GM21367 (cell line): Measurements from ENCODE around the gene RAB11FIP5.
"Not testable (repeated sequence)": the region's sequence is repeated elsewhere in the genome, so short reads cannot be mapped to it uniquely, and the experiment has no call there.

Source experiments
- ATAC-seq: cut with Tn5 transposase; IDR thresholded peaks from one replicate; pipeline ENCODE4 v1.9.1; 2021; ENCODE audit not compliant: unreplicated experiment

The RAB11FIP5 gene

DNA sequence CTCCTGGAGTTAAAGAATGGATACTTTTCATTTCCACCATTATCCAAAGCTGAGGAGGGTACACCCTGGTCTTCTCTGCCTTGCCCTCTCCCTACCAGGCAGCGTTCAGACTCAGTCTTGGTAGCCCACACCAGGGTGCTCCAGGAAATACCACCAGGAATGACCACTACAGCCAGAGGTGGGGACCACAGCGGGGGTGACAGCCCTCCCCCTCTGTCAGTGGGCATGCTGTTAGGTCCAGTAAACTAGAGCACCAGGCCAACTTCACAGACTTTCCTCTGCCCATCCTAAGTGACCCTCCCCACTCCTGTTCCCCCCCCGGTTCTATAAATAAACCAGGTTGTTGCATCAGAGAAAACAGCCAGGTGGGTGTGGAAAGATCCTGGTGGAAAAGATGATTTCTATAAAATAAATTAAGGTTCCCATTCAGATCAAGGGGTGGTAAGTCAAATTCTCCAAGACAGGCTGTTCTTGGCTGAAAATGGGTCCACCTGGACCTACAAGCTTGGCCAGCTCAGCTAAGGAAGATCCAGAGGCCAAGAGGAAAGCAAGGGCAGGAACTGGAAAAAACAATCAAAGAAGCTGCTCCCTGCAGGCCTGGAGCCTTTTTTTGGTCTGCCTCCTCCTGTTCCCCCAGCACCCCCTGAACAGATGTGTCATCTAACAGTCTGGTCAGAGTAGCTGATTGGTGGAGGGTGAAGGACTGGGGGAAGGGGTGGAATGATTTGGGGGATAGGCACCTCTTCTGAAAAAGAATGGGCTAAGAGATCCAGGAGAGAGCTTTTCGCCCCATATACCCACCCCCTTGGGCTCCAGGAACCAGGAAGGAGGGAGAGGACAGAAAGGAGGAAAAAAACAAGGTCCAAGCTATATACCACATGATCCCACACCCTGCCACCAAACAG, 2.3 kb downstream of the RAB11FIP5 start:
- no peak for ATAC-seq

DNA sequence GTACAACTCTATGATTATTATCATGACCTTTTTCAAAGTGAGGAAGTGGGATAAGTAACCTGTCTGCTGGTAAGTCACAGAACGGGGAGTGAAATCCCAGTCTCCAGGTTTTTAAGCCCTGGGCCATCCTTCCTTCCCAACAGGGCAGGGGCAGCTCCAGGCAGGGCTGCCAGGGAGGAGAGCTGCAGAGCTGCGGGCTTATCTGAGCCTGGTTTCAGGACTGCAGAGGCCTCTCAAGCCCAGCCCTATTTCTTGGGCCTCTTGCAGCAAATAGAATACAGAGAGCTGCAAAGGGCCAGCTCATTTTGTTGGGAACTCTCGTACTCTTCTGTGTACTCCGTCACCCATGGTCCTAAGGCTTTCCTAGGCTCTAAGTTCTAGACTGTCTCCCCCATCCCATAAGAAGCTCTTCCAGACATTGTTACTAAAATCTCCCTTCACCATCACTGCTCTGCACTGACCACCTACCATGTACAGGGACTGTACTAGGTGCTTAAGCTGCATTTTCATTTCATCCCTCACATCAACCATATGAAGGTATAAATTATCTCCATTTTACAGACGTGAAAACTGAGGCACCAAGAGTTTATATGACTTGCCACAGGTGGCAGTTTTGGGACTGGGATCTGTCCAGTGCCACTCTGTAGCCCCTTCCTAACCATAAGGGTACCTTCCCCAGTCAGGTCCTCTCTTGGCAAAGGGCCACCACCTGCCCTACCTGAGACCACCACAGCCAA, 3.1 kb downstream of the RAB11FIP5 start:
- ATAC-seq = no peak

- no peak for ATAC-seq
Measured at GRCh38 chr2:73107211-73107926, 5.4 kb downstream of the RAB11FIP5 start.

DNA sequence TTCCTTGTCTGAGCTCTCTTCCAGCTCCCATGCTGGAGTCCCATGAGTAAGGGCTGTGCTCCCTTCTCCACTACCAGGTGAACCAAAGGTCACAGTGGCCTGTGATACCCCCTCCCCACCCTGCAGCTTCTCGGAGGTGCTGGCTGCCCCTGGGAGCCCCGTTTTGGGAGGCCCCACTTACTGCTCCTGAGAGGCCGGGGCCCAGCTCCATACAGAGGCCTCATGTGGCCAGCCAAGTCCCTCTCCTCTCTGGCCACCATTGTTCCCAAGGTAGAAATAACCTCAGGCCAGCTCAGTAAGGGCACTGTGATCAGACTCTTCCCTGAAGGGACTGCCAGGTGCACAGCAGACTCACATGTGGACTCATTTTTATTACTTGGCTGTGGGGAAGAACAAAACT, 6.0 kb downstream of the RAB11FIP5 start:
- ATAC-seq = no peak

- ATAC-seq = no peak
Measured at GRCh38 chr2:73105511-73105971, 7.2 kb downstream of the RAB11FIP5 start.

DNA sequence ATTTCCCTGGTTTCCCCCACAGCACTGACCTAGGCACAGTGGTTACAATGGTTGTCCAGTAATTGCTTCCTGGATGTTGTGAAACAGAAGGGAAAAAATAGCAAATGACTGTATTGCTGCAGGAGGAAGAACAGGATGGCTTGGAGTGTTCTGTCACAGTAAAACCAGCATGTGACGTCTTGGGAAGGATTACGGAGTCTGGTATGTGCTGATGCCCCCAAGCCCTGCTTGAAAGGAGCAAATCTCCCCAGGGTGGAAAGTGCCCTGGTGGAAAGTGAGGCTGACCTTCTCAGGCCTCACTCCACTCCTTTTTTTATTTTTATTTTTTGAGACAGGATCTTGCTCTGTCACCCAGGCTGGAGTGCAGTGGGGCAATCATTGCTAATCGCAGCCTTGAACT, 7.8 kb downstream of the RAB11FIP5 start:
- ATAC-seq = no peak

DNA sequence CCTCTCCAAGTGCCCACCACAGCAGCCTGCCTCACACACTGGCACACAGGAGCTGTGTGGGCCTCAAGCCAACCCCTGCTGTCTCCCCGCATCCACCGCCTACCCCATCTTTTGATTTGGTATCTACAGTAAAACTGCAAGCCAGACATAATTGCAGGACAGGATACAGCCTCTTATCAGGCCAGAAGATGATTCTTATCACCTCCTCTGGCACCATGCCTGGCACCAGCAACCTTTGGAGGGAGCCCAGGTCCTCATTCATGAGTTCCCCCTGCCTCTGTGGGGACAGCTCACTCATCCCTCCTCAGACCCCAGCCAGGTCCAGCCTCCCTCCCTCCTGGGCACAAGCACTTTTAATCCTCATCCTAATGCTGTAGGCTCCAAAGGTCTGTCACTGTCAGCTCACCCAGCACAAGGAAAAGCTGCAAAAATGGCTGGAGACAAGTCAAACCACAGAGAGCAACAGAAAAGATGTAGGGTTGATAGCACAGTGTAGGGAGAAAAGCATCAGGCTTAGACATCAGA, 9.7 kb downstream of the RAB11FIP5 start:
- no peak for ATAC-seq

- no peak for ATAC-seq
Measured at GRCh38 chr2:73101626-73102256, 11.0 kb downstream of the RAB11FIP5 start.

DNA sequence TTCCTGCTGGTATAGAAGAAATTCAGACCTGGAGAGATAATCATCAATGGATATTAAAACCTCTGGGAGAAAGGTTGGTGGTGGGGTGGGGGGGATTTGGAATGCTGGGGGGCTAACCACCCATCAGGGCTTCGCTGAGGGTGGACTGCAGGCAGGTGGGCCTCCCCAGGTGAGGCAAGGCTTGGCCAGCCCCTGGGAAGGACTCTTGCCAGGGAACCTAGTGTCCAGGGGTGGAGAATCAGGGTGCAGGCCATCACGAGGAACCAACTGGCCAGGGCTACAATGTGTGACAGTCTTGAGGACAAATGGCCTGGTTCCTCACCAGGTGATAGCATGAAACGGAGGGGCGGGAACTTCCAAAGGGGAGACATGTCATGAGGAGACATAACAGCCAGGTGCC, 11.8 kb downstream of the RAB11FIP5 start:
- ATAC-seq = no peak

DNA sequence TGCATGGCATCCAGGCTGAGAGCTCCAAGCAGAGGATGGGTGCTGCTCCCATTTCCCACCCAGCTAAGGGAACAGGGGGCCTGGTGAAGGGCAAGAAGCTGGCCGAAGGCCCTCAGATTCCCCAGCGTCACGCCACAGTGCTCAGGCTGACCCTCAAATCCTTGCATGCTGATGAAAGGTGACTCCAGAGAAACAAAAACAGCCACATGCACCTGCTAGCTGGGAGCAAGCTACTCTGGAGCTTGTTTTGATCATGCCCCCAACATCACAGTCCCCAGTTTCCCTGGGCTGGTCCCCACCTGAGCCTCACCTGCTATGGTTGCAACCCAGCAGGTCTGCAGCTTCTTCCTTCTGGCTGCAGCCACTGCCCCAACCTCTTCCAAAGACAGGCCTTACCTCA, 13.3 kb downstream of the RAB11FIP5 start:
- no peak for ATAC-seq

DNA sequence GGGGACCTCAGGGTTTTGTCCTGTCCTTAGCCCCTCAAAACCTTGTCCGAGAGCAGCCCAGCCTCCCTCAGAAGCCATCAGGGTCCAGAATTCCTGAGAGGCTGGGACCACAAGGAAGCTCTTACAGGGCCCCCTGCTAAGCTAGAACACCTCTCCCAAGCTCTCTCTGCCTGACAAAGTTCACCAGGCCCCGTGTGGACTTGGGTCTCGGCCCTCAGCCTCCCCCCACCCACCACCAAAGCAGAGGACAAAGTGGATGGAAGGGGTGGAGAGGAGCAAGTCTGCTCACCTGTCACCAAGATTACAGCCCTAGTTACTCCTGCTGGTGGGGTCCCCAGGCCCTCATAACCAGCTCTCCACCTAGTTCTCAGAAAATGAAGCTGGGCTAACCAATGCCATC, 16.8 kb downstream of the RAB11FIP5 start:
- ATAC-seq = no peak

DNA sequence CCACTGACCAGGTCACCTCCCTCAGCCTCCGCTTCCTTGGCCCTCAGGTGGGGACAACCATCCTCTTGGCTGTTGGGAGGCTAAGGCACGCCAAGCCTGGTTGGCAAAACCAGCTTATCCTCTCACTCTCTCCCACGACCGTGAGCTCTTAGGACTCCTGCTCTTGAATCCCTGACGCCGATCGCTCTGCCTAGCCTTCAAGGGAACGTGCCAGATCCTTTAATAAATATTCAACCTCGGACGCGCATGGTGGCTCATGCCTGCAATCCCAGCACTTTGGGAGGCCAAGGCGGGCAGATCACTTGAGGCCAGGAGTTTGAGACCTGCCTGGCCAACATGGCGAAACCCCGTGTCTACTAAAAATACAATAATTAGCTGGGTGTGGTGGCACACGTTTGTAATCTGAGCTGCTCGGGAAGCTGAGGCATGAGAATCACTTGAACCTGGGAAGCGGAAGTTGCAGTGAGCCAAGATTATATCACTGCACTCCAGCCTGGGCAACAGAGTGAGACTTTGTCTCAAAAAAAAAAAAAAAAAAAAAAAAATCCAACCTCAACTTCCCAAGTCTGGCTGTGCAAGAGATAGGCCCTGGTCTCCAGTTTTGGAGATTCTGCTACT, 19.0 kb downstream of the RAB11FIP5 start:
- ATAC-seq = not testable (repeated sequence)

DNA sequence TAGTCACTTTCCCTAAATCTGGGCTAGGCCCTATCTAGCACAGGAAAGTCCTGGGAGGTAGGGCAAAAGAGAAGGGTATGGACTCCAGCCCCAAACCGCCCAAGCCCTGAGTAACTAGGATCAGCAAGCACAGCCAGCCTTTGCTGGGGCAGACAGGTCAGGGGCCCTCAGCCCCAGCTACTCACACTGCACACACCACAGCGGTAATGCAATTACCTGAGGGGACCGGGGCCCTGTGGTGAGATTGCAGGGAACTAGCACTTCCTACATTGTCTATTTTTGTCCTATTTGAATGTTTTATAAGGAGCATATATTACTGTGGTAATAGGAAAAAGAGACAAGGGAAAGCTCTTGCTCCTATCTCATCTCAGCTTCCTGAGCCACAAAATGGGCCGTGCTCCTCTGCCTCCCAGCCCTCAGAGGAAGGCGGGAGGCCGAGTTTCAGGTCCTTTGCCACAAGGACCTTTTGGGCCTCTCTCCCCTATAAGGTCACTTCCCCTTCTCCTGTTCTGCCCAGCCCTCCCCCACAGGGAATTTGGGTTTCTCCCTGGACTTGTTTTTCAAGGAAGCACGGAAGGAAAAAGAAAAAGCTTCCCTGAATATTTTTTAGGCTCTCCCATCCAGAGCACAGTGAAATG, 20.5 kb downstream of the RAB11FIP5 start:
- ATAC-seq = no peak

DNA sequence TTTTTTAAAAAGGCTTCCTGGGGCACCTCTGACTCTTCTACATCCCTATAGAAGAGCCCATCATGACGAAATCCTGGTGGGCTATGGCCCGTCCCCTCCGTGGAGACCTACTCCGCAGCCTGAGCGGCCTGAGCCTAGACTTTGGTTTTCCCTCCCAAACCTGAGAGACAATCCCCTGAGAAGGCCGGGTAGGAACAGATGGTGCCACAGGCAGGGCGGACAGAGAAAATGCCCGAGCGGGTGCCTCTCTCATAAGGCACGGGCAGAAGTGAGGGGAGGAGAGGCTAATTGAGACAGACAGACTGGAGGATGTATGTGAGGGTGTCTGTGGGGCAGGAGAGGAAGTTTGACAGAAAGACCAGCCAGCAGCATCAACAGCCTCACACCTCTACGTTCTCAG, 21.1 kb downstream of the RAB11FIP5 start:
- no peak for ATAC-seq

DNA sequence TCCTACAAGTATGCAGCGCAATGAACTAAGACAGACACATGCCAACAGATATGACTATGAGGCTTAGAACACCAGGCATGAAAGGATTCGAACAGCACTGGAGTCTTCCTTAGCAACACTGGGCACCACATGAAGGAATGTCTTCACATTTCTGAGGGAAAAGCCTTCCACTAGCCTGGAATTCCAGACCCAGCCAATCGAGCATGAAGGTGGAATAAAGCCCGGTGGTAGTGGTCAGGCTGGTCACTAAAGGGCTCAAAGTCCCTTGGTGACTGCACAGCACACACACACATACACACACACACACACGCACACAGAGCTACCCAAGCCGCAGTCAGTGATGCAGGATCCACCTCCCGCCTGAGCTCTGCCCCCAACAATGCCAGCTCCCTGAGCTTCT, 21.6 kb downstream of the RAB11FIP5 start:
- ATAC-seq = no peak

GRCh38 chr2:73089270-73090030, 23.3 kb downstream of the RAB11FIP5 start:
- ATAC-seq = no peak

GRCh38 chr2:73088703-73089102, 24.0 kb downstream of the RAB11FIP5 start:
- no peak for ATAC-seq

GRCh38 chr2:73088211-73088610, 24.5 kb downstream of the RAB11FIP5 start:
- no peak for ATAC-seq

DNA sequence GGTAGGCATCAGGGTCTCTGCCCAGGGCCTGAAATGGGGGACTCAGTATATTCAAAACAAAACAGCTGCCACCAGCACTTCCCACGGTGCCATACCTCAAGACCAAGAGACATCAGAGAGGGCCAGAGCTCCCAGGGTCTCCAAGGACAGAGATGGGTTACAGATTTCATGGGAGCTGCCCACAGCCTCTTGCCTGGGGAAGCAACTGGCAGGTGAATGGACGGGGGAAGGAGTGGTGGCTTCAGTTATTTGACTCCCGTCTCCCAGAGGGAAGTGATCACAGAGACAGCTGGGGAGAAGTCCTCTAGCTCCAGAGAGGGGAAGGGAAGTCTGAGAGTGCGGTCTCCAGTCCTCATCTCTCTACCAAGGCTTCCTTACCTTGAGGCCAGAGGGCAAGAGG, 25.4 kb downstream of the RAB11FIP5 start:
- no peak for ATAC-seq
